K562 (cell line): ENCODE data around the gene LAG3.
A peak's percentile ranks its signal among the peaks of the same experiment; 100 is the strongest.

ENCODE experiments used
- ELF1 ChIP-seq: fragments of 200-800 bp; sonication (Bioruptor generic); IDR thresholded peaks from 2 replicates; pipeline ENCODE4 v1.6.1; 2016; ENCODE audit warnings: missing genetic modification characterization, missing compliant biosample characterization
- MXI1 ChIP-seq: IDR thresholded peaks from 2 replicates; pipeline ENCODE4 v1.6.1; 2011; ENCODE audit warnings: low read depth, mild to moderate bottlenecking, improper control_type of control experiment, low read length
- NFIX ChIP-seq: fragments of 250-450 bp; sonication (Bioruptor Pico); IDR thresholded peaks from 2 replicates; pipeline ENCODE4 v1.4.0; 2020; ENCODE audit warnings: low read depth, mild to moderate bottlenecking, moderate library complexity
- NFRKB ChIP-seq: fragments of 450-650 bp; IDR thresholded peaks from 2 replicates; pipeline ENCODE4 v1.6.1; 2016; ENCODE audit warnings: low read depth
- POLR2A ChIP-seq: fragments of 450-650 bp; conservative IDR thresholded peaks from 2 replicates; pipeline ENCODE4 v1.6.1; 2016
- POLR2G ChIP-seq: fragments of 200-400 bp; formaldehyde crosslinking; IDR thresholded peaks from 2 replicates; pipeline ENCODE4 v1.6.1; 2017; ENCODE audit warnings: low read depth, mild to moderate bottlenecking, antibody characterized with exemption, low read length, moderate library complexity
- POLR3G ChIP-seq: IDR thresholded peaks from 2 replicates; pipeline ENCODE4 v1.6.1; 2011; ENCODE audit not compliant: insufficient read length, insufficient replicate concordance; ENCODE audit errors: extremely low read depth
- RNF2 ChIP-seq: sonication (generic); IDR thresholded peaks from 2 replicates; pipeline ENCODE4 v1.6.1; 2016
- ZFX ChIP-seq: sonication (generic); formaldehyde crosslinking; IDR thresholded peaks from 2 replicates; pipeline ENCODE4 v1.8.0; 2022; ENCODE audit warnings: mild to moderate bottlenecking, missing genetic modification reagents, moderate library complexity
- ZNF239 ChIP-seq: fragments of 250-450 bp; sonication (Bioruptor Pico); IDR thresholded peaks from 2 replicates; pipeline ENCODE4 v1.4.0; 2020; ENCODE audit warnings: mild to moderate bottlenecking
- ZNF707 ChIP-seq: fragments of 250-450 bp; sonication (Bioruptor Pico); conservative IDR thresholded peaks from 2 replicates; pipeline ENCODE4 v1.8.0; 2022; ENCODE audit warnings: inconsistent platforms, mild to moderate bottlenecking, moderate library complexity
- TF ChIP-seq, protein P1 (sequence below), 2 experiments: IDR thresholded peaks in 1 of 2; conservative IDR thresholded peaks in 1 of 2; 2 replicates each; pipeline ENCODE4 v1.6.1; 2016; ENCODE audit warnings: low read depth in 2 of 2, mild to moderate bottlenecking in 1 of 2, missing compliant biosample characterization in 1 of 2, missing genetic modification characterization in 1 of 2, moderate library complexity in 1 of 2

DNA sequence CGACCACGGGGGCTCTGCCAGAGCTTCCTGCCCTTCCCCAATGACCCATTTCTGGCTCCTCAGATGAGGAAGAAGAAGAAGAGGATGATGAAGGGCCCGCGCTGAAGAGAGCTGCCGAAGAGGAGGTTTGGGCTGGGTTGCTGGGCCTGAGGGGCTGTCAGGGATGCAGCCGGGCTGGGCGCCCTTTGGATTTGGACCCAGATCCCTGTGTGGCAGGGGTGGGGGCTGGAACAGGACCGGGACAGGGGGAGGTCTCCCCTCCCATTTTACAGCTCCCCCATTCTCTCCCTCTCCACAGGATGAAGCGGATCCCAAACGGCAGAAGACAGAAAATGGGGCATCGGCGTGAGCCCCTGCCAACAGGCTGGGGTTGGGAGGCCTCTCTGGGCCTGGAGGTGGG is 2.2 kb upstream of the LAG3 start:
- TF ChIP-seq ZFX (CRISPR knock-in tag) (no peak), ZNF239 (no peak), POLR3G (no peak), RNF2 (no peak), NFRKB (no peak), POLR2G (peak; percentile 47; the same call in 1 of the 2 replicates), ZNF707 (no peak), NFIX (CRISPR knock-in tag) (no peak), MXI1 (no peak), POLR2A (no peak), ELF1 (tag) (no peak)
- TF ChIP-seq, protein P1, sequence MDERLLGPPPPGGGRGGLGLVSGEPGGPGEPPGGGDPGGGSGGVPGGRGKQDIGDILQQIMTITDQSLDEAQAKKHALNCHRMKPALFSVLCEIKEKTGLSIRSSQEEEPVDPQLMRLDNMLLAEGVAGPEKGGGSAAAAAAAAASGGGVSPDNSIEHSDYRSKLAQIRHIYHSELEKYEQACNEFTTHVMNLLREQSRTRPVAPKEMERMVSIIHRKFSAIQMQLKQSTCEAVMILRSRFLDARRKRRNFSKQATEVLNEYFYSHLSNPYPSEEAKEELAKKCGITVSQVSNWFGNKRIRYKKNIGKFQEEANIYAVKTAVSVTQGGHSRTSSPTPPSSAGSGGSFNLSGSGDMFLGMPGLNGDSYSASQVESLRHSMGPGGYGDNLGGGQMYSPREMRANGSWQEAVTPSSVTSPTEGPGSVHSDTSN (CRISPR knock-in tag; IDR thresholded peaks at IDR 0.05; ENCODE audit: low read depth): no peak
- TF ChIP-seq, protein P1 (tag; conservative IDR thresholded peaks at IDR 0.05; ENCODE audit: low read depth): no peak
